CD4-positive, alpha-beta memory T cell (primary cell): ENCODE results near the gene KRT16. TPM values are rescaled to one million over a fixed set of nuclear protein-coding genes. Genes with fewer than 3 reads are reported as not detected.
"Not testable (repeated sequence)": the region's sequence is repeated elsewhere in the genome, so short reads cannot be mapped to it uniquely, and the experiment has no call there.

ENCODE experiments used
- CTCF ChIA-PET: fragments of 350-600 bp; sonication (Branson Sonifier 250); formaldehyde crosslinking; loops from one replicate; lab custom pipeline; 2021; ENCODE audit warnings: inconsistent platforms; ENCODE audit not compliant: partially characterized antibody; lab: Charles Lee
- POLR2A ChIA-PET: fragments of 350-600 bp; sonication (Branson Sonifier 250); formaldehyde crosslinking; loops from one replicate; lab custom pipeline; 2021; ENCODE audit not compliant: partially characterized antibody; lab: Charles Lee
- DNase-seq, 5 donors: peaks; one replicate each; pipeline versions ENCODE4 v3.0.0 to v3.0.0-alpha.2; 2020 to 2022; ENCODE audit warnings: mixed read lengths in 1 of 5
- H3K27ac ChIP-seq: one replicate; pipeline ENCODE4 v1.7.0; 2013; ENCODE audit warnings: low read depth, low read length
- H3K27me3 ChIP-seq: 2 replicates; pipeline ENCODE4 v1.7.0; 2013; ENCODE audit warnings: mild to moderate bottlenecking, low read length, moderate library complexity; ENCODE audit not compliant: insufficient read depth
- H3K36me3 ChIP-seq: 2 replicates; pipeline ENCODE4 v1.7.0; 2013; ENCODE audit warnings: mild to moderate bottlenecking, low read length, moderate library complexity; ENCODE audit not compliant: insufficient read depth
- H3K4me1 ChIP-seq: 2 replicates; pipeline ENCODE4 v1.7.0; 2013; ENCODE audit warnings: mild to moderate bottlenecking, low read length, moderate library complexity; ENCODE audit not compliant: insufficient read depth
- H3K4me3 ChIP-seq, 2 donors: one replicate each; pipeline ENCODE4 v1.7.0; 2013; ENCODE audit warnings: low read length in 2 of 2, mild to moderate bottlenecking in 1 of 2
- H3K9me3 ChIP-seq, 2 donors: one replicate each; pipeline ENCODE4 v1.7.0; 2013; ENCODE audit warnings: low read length in 2 of 2, control low read depth in 1 of 2; ENCODE audit not compliant: control insufficient read depth in 1 of 2
- H3K27ac Mint-ChIP-seq, 7 donors: one replicate each; pipeline ENCODE4 v1.8.0; 2020 to 2021; ENCODE audit warnings: mixed read lengths in 7 of 7, mild to moderate bottlenecking in 6 of 7, inconsistent platforms in 3 of 7, moderate library complexity in 3 of 7
- H3K27me3 Mint-ChIP-seq, 2 donors: one replicate each; pipeline ENCODE4 v1.8.0; 2020 to 2021; ENCODE audit warnings: mixed read lengths in 2 of 2
- H3K36me3 Mint-ChIP-seq, 2 donors: one replicate each; pipeline ENCODE4 v1.8.0; 2020 to 2021; ENCODE audit warnings: mixed read lengths in 2 of 2, inconsistent platforms in 1 of 2, mild to moderate bottlenecking in 1 of 2
- H3K4me1 Mint-ChIP-seq, 4 donors: one replicate each; pipeline ENCODE4 v1.8.0; 2020 to 2021; ENCODE audit warnings: mixed read lengths in 4 of 4, mild to moderate bottlenecking in 1 of 4
- H3K4me3 Mint-ChIP-seq, 8 donors: one replicate each; pipeline ENCODE4 v1.8.0; 2020 to 2021; ENCODE audit warnings: mixed read lengths in 8 of 8, mild to moderate bottlenecking in 7 of 8, moderate library complexity in 6 of 8, inconsistent platforms in 3 of 8
- H3K9me3 Mint-ChIP-seq, 8 donors: one replicate each; pipeline ENCODE4 v1.8.0; 2020 to 2021; ENCODE audit warnings: mixed read lengths in 8 of 8, mild to moderate bottlenecking in 5 of 8, inconsistent platforms in 3 of 8, moderate library complexity in 1 of 8
- intact Hi-C: fragments of 100-400 bp; cut with micrococcal nuclease; formaldehyde crosslinking; loops from one replicate; pipeline ENCODE4 v1.15.1; 2023
- polyA plus RNA-seq, 2 donors: library from polyadenylated mRNA; unstranded; fragments of 300-500 nt; fragmentation: Illumina TruSeq; gene quantifications; one replicate each; pipeline ENCODE4 v1.2.3, GENCODE V29; 2021
- total RNA-seq, 2 experiments: library from RNA; stranded (reverse); gene quantifications; one replicate each; pipeline ENCODE4 v1.2.3, GENCODE V29; 2021

KRT16 gene
- total and polyA plus RNA-seq, 4 experiments from 2014 or later, result not detected

GRCh38 chr17:41580244-41580575 lies 32.4 kb downstream of the KRT16 start:
- Mint-ChIP-seq H3K9me3 (no peaks in the 10 kb centered on the region), H3K27ac (no peak overlapping the region), H3K4me3 (no peak overlapping the region), H3K36me3 (no peaks in the 10 kb centered on the region), H3K4me1 (peaks cover 0 to 1% (median 0%) of the 10 kb centered on the region in 4 donors), H3K27me3 (peaks cover 18 to 36% of the 10 kb centered on the region in 2 donors)
- Histone ChIP-seq H3K4me1 (no peaks in the 10 kb centered on the region), H3K36me3 (no peaks in the 10 kb centered on the region), H3K27ac (no peak overlapping the region), H3K27me3 (no peaks in the 10 kb centered on the region), H3K4me3 (no peak overlapping the region), H3K9me3 (no peaks in the 10 kb centered on the region)
- no peak for DNase-seq
- ChIA-PET CTCF (interaction anchor here (1.0 to 2.2 kb wide), 2 partner anchors 12 to 31 kb away, joined by 4 to 8 read pairs; no protein-coding TSS in a partner anchor), POLR2A (no interaction called here)
- intact Hi-C loops, result no loop called here

GRCh38 chr17:41579484-41580243 lies 32.9 kb downstream of the KRT16 start:
- Histone ChIP-seq H3K4me1 (no peaks in the 10 kb centered on the region), H3K9me3 (no peaks in the 10 kb centered on the region), H3K4me3 (no peak overlapping the region), H3K27ac (no peak overlapping the region), H3K36me3 (no peaks in the 10 kb centered on the region), H3K27me3 (no peaks in the 10 kb centered on the region)
- peaks cover 22 to 36% of the 10 kb centered on the region in 2 donors for H3K27me3 Mint-ChIP-seq
- no peaks in the 10 kb centered on the region for H3K9me3 Mint-ChIP-seq
- no peak overlapping the region for H3K27ac Mint-ChIP-seq
- peak; percentile 48 to 63 (median 53) for DNase-seq
- ChIA-PET CTCF (interaction anchor here (1.0 to 2.2 kb wide), 2 partner anchors 13 to 30 kb away, joined by 4 to 8 read pairs; no protein-coding TSS in a partner anchor), POLR2A (interaction anchor here (0.9 kb wide), 1 partner anchor 69 kb away, joined by 4 read pairs; no protein-coding TSS in a partner anchor)
- H3K4me3 Mint-ChIP-seq, result no peak overlapping the region
- H3K4me1 Mint-ChIP-seq, result peaks cover 0 to 1% (median 0%) of the 10 kb centered on the region in 4 donors
- no peaks in the 10 kb centered on the region for H3K36me3 Mint-ChIP-seq
- intact Hi-C loops, result no loop called here

- CTCF ChIA-PET, result interaction anchor here (1.0 to 2.2 kb wide), 2 partner anchors 13 to 30 kb away, joined by 4 to 8 read pairs; no protein-coding TSS in a partner anchor
Observed at GRCh38 chr17:41578971-41579370, 33.6 kb downstream of the KRT16 start.

GRCh38 chr17:41578538-41578937 lies 34.0 kb downstream of the KRT16 start:
- intact Hi-C loops, result no loop called here
- Histone ChIP-seq H3K9me3 (no peaks in the 10 kb centered on the region), H3K27ac (no peak overlapping the region), H3K4me1 (no peaks in the 10 kb centered on the region), H3K4me3 (no peak overlapping the region), H3K36me3 (no peaks in the 10 kb centered on the region), H3K27me3 (no peaks in the 10 kb centered on the region)
- ChIA-PET POLR2A (no interaction called here), CTCF (interaction anchor here (2.2 kb wide), 1 partner anchor 29 kb away, joined by 8 read pairs; no protein-coding TSS in a partner anchor)
- no peak overlapping the region for H3K4me3 Mint-ChIP-seq
- DNase-seq, result no peak
- H3K4me1 Mint-ChIP-seq, result peaks cover 0 to 1% (median 0%) of the 10 kb centered on the region in 4 donors
- no peaks in the 10 kb centered on the region for H3K36me3 Mint-ChIP-seq
- peaks cover 22 to 36% of the 10 kb centered on the region in 2 donors for H3K27me3 Mint-ChIP-seq
- no peak overlapping the region for H3K27ac Mint-ChIP-seq
- no peaks in the 10 kb centered on the region for H3K9me3 Mint-ChIP-seq

More at GRCh38 chr17:41578971-41579370, 33.6 kb downstream of the KRT16 start:
- Histone ChIP-seq H3K4me1 (no peaks in the 10 kb centered on the region), H3K4me3 (no peak overlapping the region), H3K27me3 (no peaks in the 10 kb centered on the region), H3K9me3 (no peaks in the 10 kb centered on the region), H3K36me3 (no peaks in the 10 kb centered on the region), H3K27ac (no peak overlapping the region)
- Mint-ChIP-seq H3K4me3 (no peak overlapping the region), H3K36me3 (no peaks in the 10 kb centered on the region), H3K9me3 (no peaks in the 10 kb centered on the region), H3K27me3 (peaks cover 20 to 36% of the 10 kb centered on the region in 2 donors), H3K4me1 (peaks cover 0 to 1% (median 0%) of the 10 kb centered on the region in 4 donors), H3K27ac (no peak overlapping the region)
- DNase-seq, result no peak
- POLR2A ChIA-PET, result interaction anchor here (0.9 kb wide), 1 partner anchor 69 kb away, joined by 4 read pairs; no protein-coding TSS in a partner anchor
- intact Hi-C loops, result no loop called here

- H3K4me1 Mint-ChIP-seq, H3K4me1 ChIP-seq, H3K9me3 Mint-ChIP-seq, CTCF ChIA-PET, DNase-seq, POLR2A ChIA-PET, H3K27ac Mint-ChIP-seq, H3K4me3 ChIP-seq, H3K9me3 ChIP-seq, H3K4me3 Mint-ChIP-seq, H3K27me3 ChIP-seq, H3K36me3 Mint-ChIP-seq, H3K27ac ChIP-seq, intact Hi-C loops, H3K36me3 ChIP-seq: not testable (repeated sequence)
- H3K27me3 Mint-ChIP-seq, result peaks cover 30 to 33% of the 10 kb centered on the region in 2 donors
Observed at GRCh38 chr17:41576740-41577139, 35.8 kb downstream of the KRT16 start.

GRCh38 chr17:41575336-41575735 lies 37.2 kb downstream of the KRT16 start:
- POLR2A ChIA-PET, result no interaction called here
- H3K9me3 Mint-ChIP-seq, result peaks cover 0 to 2% (median 0%) of the 10 kb centered on the region in 8 donors
- CTCF ChIA-PET, result interaction anchor here (1.0 kb wide), 1 partner anchor 73 kb away, joined by 3 read pairs; no protein-coding TSS in a partner anchor
- no peak overlapping the region for H3K4me3 ChIP-seq
- H3K27ac ChIP-seq, result no peak overlapping the region
- intact Hi-C loops, result no loop called here
- H3K4me3 Mint-ChIP-seq, result no peak overlapping the region
- no peaks in the 10 kb centered on the region for H3K27me3 ChIP-seq
- DNase-seq, result no peak
- H3K4me1 ChIP-seq, result no peaks in the 10 kb centered on the region
- peaks cover 0 to 1% (median 0%) of the 10 kb centered on the region in 4 donors for H3K4me1 Mint-ChIP-seq
- no peaks in the 10 kb centered on the region for H3K36me3 ChIP-seq
- H3K27ac Mint-ChIP-seq, result no peak overlapping the region
- H3K36me3 Mint-ChIP-seq, result no peaks in the 10 kb centered on the region
- H3K27me3 Mint-ChIP-seq, result peaks cover 25 to 36% of the 10 kb centered on the region in 2 donors
- H3K9me3 ChIP-seq, result no peaks in the 10 kb centered on the region
